ENCODE data around the gene OSTN.

- no peak for TF ChIP-seq GABPA (IDR thresholded peaks at IDR 0.05; ENCODE audit: low read depth, low read length)
- TF ChIP-seq GABPA (CRISPR knock-in tag; IDR thresholded peaks at IDR 0.05; ENCODE audit: low read depth): no peak
- TF ChIP-seq, protein P1, sequence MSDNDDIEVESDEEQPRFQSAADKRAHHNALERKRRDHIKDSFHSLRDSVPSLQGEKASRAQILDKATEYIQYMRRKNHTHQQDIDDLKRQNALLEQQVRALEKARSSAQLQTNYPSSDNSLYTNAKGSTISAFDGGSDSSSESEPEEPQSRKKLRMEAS (IDR thresholded peaks at IDR 0.05): no peak
- TF ChIP-seq PBX3 (CRISPR knock-in tag; IDR thresholded peaks at IDR 0.05; ENCODE audit: borderline replicate concordance): no peak
- no peak for TF ChIP-seq ESRRA (CRISPR knock-in tag; IDR thresholded peaks at IDR 0.05; ENCODE audit: low read depth)
- no peak for TF ChIP-seq SIN3A (IDR thresholded peaks at IDR 0.05; ENCODE audit: borderline replicate concordance, low read depth, low read length)
- TF ChIP-seq TCF7L2 (IDR thresholded peaks at IDR 0.05; ENCODE audit: low read depth, low read length): no peak
- TF ChIP-seq GATAD2A (CRISPR knock-in tag; IDR thresholded peaks at IDR 0.05): no peak
Observed at GRCh38 chr3:191269289-191270085, 70.4 kb downstream of the OSTN start.

Data from HepG2 (cell line).